NCI-H345 treated with DMSO at 0.1 percent for 48 hours (cell line): Measurements from ENCODE around the gene GUCY1B1.

Experiments used
- DNase-seq: peaks from one replicate; lab custom pipeline; 2025; ENCODE audit not compliant: unreplicated experiment; lab: John Stamatoyannopoulos, UW

The GUCY1B1 gene

GRCh38 chr4:155855897-155856296 lies 97.1 kb downstream of the GUCY1B1 start:
- no peak for DNase-seq
